GM06990 (cell line): ENCODE measurements around the gene RETREG3.

ENCODE experiments used
- DNase-seq: peaks from one replicate; pipeline ENCODE4 v3.0.0-alpha.2; 2011; ENCODE audit not compliant: insufficient read length; ENCODE audit errors: extremely low read depth
- H3K27me3 ChIP-seq: replicated peaks from 2 replicates; pipeline ENCODE4 v1.6.0; 2011; ENCODE audit warnings: low read length; ENCODE audit not compliant: control insufficient read depth, insufficient read depth
- H3K36me3 ChIP-seq: 2 replicates; pipeline ENCODE4 v1.5.1; 2011; ENCODE audit warnings: low read length; ENCODE audit not compliant: control insufficient read depth, insufficient read depth
- H3K4me3 ChIP-seq: replicated peaks from 2 replicates; pipeline ENCODE4 v1.5.1; 2011; ENCODE audit warnings: low read depth, mild to moderate bottlenecking, control low read depth, low read length
- CTCF ChIP-seq: IDR thresholded peaks from 2 replicates; pipeline ENCODE4 v1.5.1; 2011; ENCODE audit warnings: low read length, control low read depth, mild to moderate bottlenecking, inconsistent platforms; ENCODE audit not compliant: insufficient read depth, poor library complexity, severe bottlenecking

Gene RETREG3

GRCh38 chr17:42607769-42608168 is 1.4 kb downstream of the RETREG3 start:
- no peak for DNase-seq
- H3K36me3 ChIP-seq: peaks cover 6% of the 10 kb centered on the region; the same call in 1 of the 2 replicates
- H3K4me3 ChIP-seq: peak overlapping the region; percentile 98
- no peaks in the 10 kb centered on the region for H3K27me3 ChIP-seq
- no peak for TF ChIP-seq CTCF

GRCh38 chr17:42603318-42603717 is 5.9 kb downstream of the RETREG3 start:
- H3K36me3 ChIP-seq: peaks cover 2% of the 10 kb centered on the region
- no peak for DNase-seq
- TF ChIP-seq CTCF: no peak
- no peak overlapping the region for H3K4me3 ChIP-seq
- no peaks in the 10 kb centered on the region for H3K27me3 ChIP-seq

GRCh38 chr17:42598905-42599304 is 10.3 kb downstream of the RETREG3 start:
- H3K27me3 ChIP-seq: no peaks in the 10 kb centered on the region
- H3K36me3 ChIP-seq: peaks cover 2% of the 10 kb centered on the region
- no peak overlapping the region for H3K4me3 ChIP-seq
- no peak for DNase-seq
- TF ChIP-seq CTCF: no peak

- TF ChIP-seq CTCF: no peak
- Histone ChIP-seq H3K36me3 (peaks cover 4% of the 10 kb centered on the region), H3K27me3 (no peaks in the 10 kb centered on the region), H3K4me3 (no peak overlapping the region)
- no peak for DNase-seq
Observed at GRCh38 chr17:42596386-42596785, 12.8 kb downstream of the RETREG3 start.

- no peak for DNase-seq
- TF ChIP-seq CTCF: no peak
- H3K36me3 ChIP-seq: peaks cover 14% of the 10 kb centered on the region
Observed at GRCh38 chr17:42591411-42591810, 17.8 kb downstream of the RETREG3 start.

GRCh38 chr17:42590886-42591285 is 18.3 kb downstream of the RETREG3 start:
- TF ChIP-seq CTCF: no peak
- no peak overlapping the region for H3K4me3 ChIP-seq
- peaks cover 14% of the 10 kb centered on the region for H3K36me3 ChIP-seq
- no peak for DNase-seq
- no peaks in the 10 kb centered on the region for H3K27me3 ChIP-seq

More at GRCh38 chr17:42591411-42591810, 17.8 kb downstream of the RETREG3 start:
- no peaks in the 10 kb centered on the region for H3K27me3 ChIP-seq
- H3K4me3 ChIP-seq: no peak overlapping the region
